GM18909 (cell line): Measurements from ENCODE around the gene ACTBL2.
"Not testable (repeated sequence)": the region's sequence is repeated elsewhere in the genome, so short reads cannot be mapped to it uniquely, and the experiment has no call there.

ENCODE experiments used
- ATAC-seq: cut with Tn5 transposase; IDR thresholded peaks from one replicate; pipeline ENCODE4 v1.9.1; 2021; ENCODE audit warnings: mild to moderate bottlenecking; ENCODE audit not compliant: unreplicated experiment, poor library complexity

ACTBL2 gene

GRCh38 chr5:57495285-57496086 lies 12.9 kb upstream of the ACTBL2 start:
- no peak for ATAC-seq

- ATAC-seq, result peak; percentile 41
Measured at GRCh38 chr5:57494104-57495098, 11.8 kb upstream of the ACTBL2 start.

- ATAC-seq, result no peak
Measured at GRCh38 chr5:57493034-57493433, 10.4 kb upstream of the ACTBL2 start.

- ATAC-seq, result no peak
Measured at GRCh38 chr5:57492632-57493031, 10.0 kb upstream of the ACTBL2 start.

GRCh38 chr5:57491369-57491965 lies 8.9 kb upstream of the ACTBL2 start:
- no peak for ATAC-seq

GRCh38 chr5:57488215-57488955 lies 5.8 kb upstream of the ACTBL2 start:
- peak; percentile 64 for ATAC-seq

- ATAC-seq, result no peak
Measured at GRCh38 chr5:57486027-57486602, 3.5 kb upstream of the ACTBL2 start.

GRCh38 chr5:57478826-57479225 lies 3.8 kb downstream of the ACTBL2 start:
- no peak for ATAC-seq

GRCh38 chr5:57476601-57477056 lies 6.0 kb downstream of the ACTBL2 start:
- no peak for ATAC-seq

- ATAC-seq, result no peak
Measured at GRCh38 chr5:57470339-57470738, 12.3 kb downstream of the ACTBL2 start.

GRCh38 chr5:57468481-57469163 lies 14.0 kb downstream of the ACTBL2 start:
- no peak for ATAC-seq

- no peak for ATAC-seq
Measured at GRCh38 chr5:57466544-57466943, 16.1 kb downstream of the ACTBL2 start.

- ATAC-seq, result not testable (repeated sequence)
Measured at GRCh38 chr5:57460056-57460455, 22.6 kb downstream of the ACTBL2 start.

GRCh38 chr5:57458443-57458842 lies 24.2 kb downstream of the ACTBL2 start:
- ATAC-seq, result no peak

- ATAC-seq, result no peak
Measured at GRCh38 chr5:57456531-57457135, 26.0 kb downstream of the ACTBL2 start.

GRCh38 chr5:57455511-57456455 lies 26.8 kb downstream of the ACTBL2 start:
- ATAC-seq, result no peak

GRCh38 chr5:57454896-57455295 lies 27.7 kb downstream of the ACTBL2 start:
- no peak for ATAC-seq

GRCh38 chr5:57453728-57454127 lies 28.9 kb downstream of the ACTBL2 start:
- no peak for ATAC-seq
